Left ventricle myocardium superior (tissue), 1 donor: ENCODE data around the gene ZNF710. TPM values are rescaled to one million over a fixed set of nuclear protein-coding genes. Genes with fewer than 3 reads are reported as not detected.
A peak's percentile ranks its signal among the peaks of the same experiment; 100 is the strongest.

Experiments
- ATAC-seq: fragments of 200-7000 bp; cut with Tn5 transposase; one replicate; pipeline ENCODE4 v1.9.1; 2020; ENCODE audit warnings: mild to moderate bottlenecking, moderate library complexity
- DNase-seq: peaks from one replicate; pipeline ENCODE4 v3.0.0-alpha.2; 2020
- intact Hi-C: fragments of 100-400 bp; cut with micrococcal nuclease; formaldehyde crosslinking; loops from one replicate; pipeline ENCODE4 v1.11.0; 2022
- total RNA-seq: library from RNA; stranded (reverse); fragmentation: NEBNext Ultra II Directional; extraction: Animal tissue kit (Norgen Biotek cat#: 25700); gene quantifications from one replicate; pipeline ENCODE4 v1.2.1, GENCODE V29; 2021
- donor health status: DM: no; HTN: yes; CAD: no; lungs with severe emphysema.

Gene ZNF710
- total RNA-seq, 1 donor from 2014 or later: 6.1 TPM

GRCh38 chr15:89985111-89985510, 16.0 kb upstream of the ZNF710 start:
- DNase-seq (no peak), ATAC-seq (no peak)
- intact Hi-C loops: no loop called here

GRCh38 chr15:89991312-89991711, 9.8 kb upstream of the ZNF710 start:
- intact Hi-C loops: no loop called here
- ATAC-seq (no peak), DNase-seq (no peak)

- intact Hi-C loops: no loop called here
- ATAC-seq (no peak), DNase-seq (no peak)
Measured at GRCh38 chr15:89993349-89993748, 7.8 kb upstream of the ZNF710 start.

GRCh38 chr15:89997079-89997478, 4.0 kb upstream of the ZNF710 start:
- ATAC-seq (no peak), DNase-seq (no peak)
- intact Hi-C loops: no loop called here

GRCh38 chr15:89998141-89998661, 2.9 kb upstream of the ZNF710 start:
- intact Hi-C loops: no loop called here
- DNase-seq (no peak), ATAC-seq (no peak)

GRCh38 chr15:89998923-89999675, 2.0 kb upstream of the ZNF710 start:
- DNase-seq (no peak), ATAC-seq (no peak)
- intact Hi-C loops: no loop called here

GRCh38 chr15:89999676-90000185, 1.4 kb upstream of the ZNF710 start:
- ATAC-seq (peak; percentile 49), DNase-seq (peak; percentile 42)
- intact Hi-C loops: no loop called here

GRCh38 chr15:90000186-90001001, 730 bp upstream of the ZNF710 start:
- intact Hi-C loops: no loop called here
- ATAC-seq: peak; percentile 20

GRCh38 chr15:90001683-90002427, 731 bp downstream of the ZNF710 start:
- ATAC-seq (peak; percentile 43), DNase-seq (peak; percentile 72)
- intact Hi-C loops: no loop called here

More at GRCh38 chr15:90000186-90001001, 730 bp upstream of the ZNF710 start:
- DNase-seq: peak; percentile 54

- peak; percentile 56 for DNase-seq
- intact Hi-C loops: no loop called here
- peak; percentile 22 for ATAC-seq
Measured at GRCh38 chr15:90002428-90002844, 1.3 kb downstream of the ZNF710 start.

GRCh38 chr15:90003736-90004135, 2.6 kb downstream of the ZNF710 start:
- ATAC-seq (no peak), DNase-seq (no peak)
- intact Hi-C loops: no loop called here

GRCh38 chr15:90004252-90004651, 3.1 kb downstream of the ZNF710 start:
- intact Hi-C loops: no loop called here
- ATAC-seq (no peak), DNase-seq (peak; percentile 38)

- intact Hi-C loops: no loop called here
- ATAC-seq (no peak), DNase-seq (peak; percentile 37)
Measured at GRCh38 chr15:90004671-90005070, 3.5 kb downstream of the ZNF710 start.

- intact Hi-C loops: no loop called here
- ATAC-seq (no peak), DNase-seq (no peak)
Measured at GRCh38 chr15:90006217-90007075, 5.3 kb downstream of the ZNF710 start.

GRCh38 chr15:90007076-90007460, 5.9 kb downstream of the ZNF710 start:
- intact Hi-C loops: no loop called here
- DNase-seq (no peak), ATAC-seq (no peak)

- ATAC-seq: no peak
- DNase-seq: no peak
- intact Hi-C loops: no loop called here
Measured at GRCh38 chr15:90008607-90009006, 7.5 kb downstream of the ZNF710 start.

- DNase-seq: no peak
- ATAC-seq: no peak
- intact Hi-C loops: no loop called here
Measured at GRCh38 chr15:90009301-90010022, 8.3 kb downstream of the ZNF710 start.

- DNase-seq (no peak), ATAC-seq (no peak)
- intact Hi-C loops: no loop called here
Measured at GRCh38 chr15:90011705-90012104, 10.6 kb downstream of the ZNF710 start.
